B cell (primary cell): ENCODE data around the gene UTS2R. TPM values are rescaled to one million over a fixed set of nuclear protein-coding genes. Genes with fewer than 3 reads are reported as not detected.

ENCODE experiments used
- ATAC-seq: fragments of 200-7000 bp; cut with Tn5 transposase; one replicate; pipeline ENCODE4 v1.10.0; 2021; ENCODE audit warnings: low read depth, mild to moderate bottlenecking, moderate number of reproducible peaks, moderate library complexity
- CTCF ChIA-PET: fragments of 350-600 bp; sonication (Branson Sonifier 250); formaldehyde crosslinking; loops from one replicate; lab custom pipeline; 2021; ENCODE audit warnings: antibody characterized with exemption, inconsistent platforms; lab: Charles Lee
- POLR2A ChIA-PET: fragments of 350-600 bp; sonication (Branson Sonifier 250); formaldehyde crosslinking; loops from one replicate; lab custom pipeline; 2021; ENCODE audit warnings: antibody characterized with exemption; lab: Charles Lee
- DNase-seq: peaks from one replicate; pipeline ENCODE4 v3.0.0; 2013
- H2AFZ ChIP-seq: 2 replicates; pipeline ENCODE4 v1.6.1; 2012; ENCODE audit warnings: mild to moderate bottlenecking, low read depth, low read length; ENCODE audit not compliant: insufficient read depth, poor library complexity, severe bottlenecking
- H3K27ac ChIP-seq, 2 donors: 1 replicate in 1 of 2; 2 replicates in 1 of 2; pipeline ENCODE4 v1.5.1; 2012 to 2013; ENCODE audit warnings: low read length in 2 of 2, mild to moderate bottlenecking in 2 of 2, moderate library complexity in 1 of 2
- H3K27me3 ChIP-seq, 4 experiments: fragments of 200-600 bp in 1 of 4; sonication (generic) in 1 of 4; replicated peaks in 1 of 4; 1 replicate in 2 of 4; 2 replicates in 2 of 4; pipeline versions ENCODE4 v1.6.1 to v1.7.0; 2013 to 2016; ENCODE audit warnings: low read length in 3 of 4, mild to moderate bottlenecking in 2 of 4, mixed read lengths in 1 of 4, moderate library complexity in 1 of 4; ENCODE audit not compliant: insufficient read depth in 4 of 4, control insufficient read depth in 3 of 4; ENCODE audit errors: control extremely low read depth in 1 of 4
- H3K36me3 ChIP-seq, 2 experiments: replicated peaks in 1 of 2; 1 replicate in 1 of 2; 2 replicates in 1 of 2; pipeline versions ENCODE4 v1.6.1 to v1.7.1; 2013; ENCODE audit warnings: low read length in 1 of 2; ENCODE audit not compliant: insufficient read depth in 2 of 2, control insufficient read depth in 1 of 2; ENCODE audit errors: control extremely low read depth in 1 of 2, extremely low read depth in 1 of 2
- H3K4me1 ChIP-seq, 2 donors: fragments of 200-600 bp in 1 of 2; sonication (generic) in 1 of 2; 1 replicate in 1 of 2; 2 replicates in 1 of 2; pipeline versions ENCODE4 v1.5.1 to v1.6.1; 2013 to 2017; ENCODE audit warnings: low read length in 2 of 2; ENCODE audit not compliant: control insufficient read depth in 2 of 2, insufficient read depth in 2 of 2
- H3K4me2 ChIP-seq: replicated peaks from 2 replicates; pipeline ENCODE3; 2012; ENCODE audit warnings: mild to moderate bottlenecking, low read depth, low read length; ENCODE audit not compliant: poor library complexity, severe bottlenecking
- H3K4me3 ChIP-seq, 5 experiments: fragments of 200-600 bp in 1 of 5; sonication (generic) in 1 of 5; 1 replicate in 3 of 5; 2 replicates in 2 of 5; pipeline versions ENCODE4 v1.5.1 to v1.7.0; 2011 to 2016; ENCODE audit warnings: low read length in 4 of 5, mild to moderate bottlenecking in 4 of 5, low read depth in 2 of 5, control low read depth in 1 of 5, moderate library complexity in 1 of 5; ENCODE audit not compliant: insufficient read depth in 1 of 5; ENCODE audit errors: control extremely low read depth in 1 of 5, extremely low read depth in 1 of 5
- H3K79me2 ChIP-seq: fragments of 200-600 bp; sonication (generic); one replicate; pipeline ENCODE4 v1.6.0; 2016; ENCODE audit warnings: low read length; ENCODE audit not compliant: control insufficient read depth, insufficient read depth
- H3K9ac ChIP-seq: fragments of 200-600 bp; sonication (generic); 2 replicates; pipeline ENCODE4 v1.6.1; 2017; ENCODE audit warnings: mild to moderate bottlenecking, low read length, moderate library complexity
- H3K9me3 ChIP-seq, 3 donors: one replicate each; pipeline versions ENCODE4 v1.6.1 to v1.7.1; 2013; ENCODE audit warnings: low read length in 2 of 3; ENCODE audit not compliant: control insufficient read depth in 2 of 3, insufficient read depth in 1 of 3; ENCODE audit errors: control extremely low read depth in 1 of 3
- H4K20me1 ChIP-seq: 2 replicates; pipeline ENCODE4 v1.6.0; 2012; ENCODE audit warnings: mild to moderate bottlenecking, low read length; ENCODE audit not compliant: insufficient read depth, control insufficient read depth, poor library complexity, severe bottlenecking
- H3K27ac Mint-ChIP-seq: one replicate; pipeline ENCODE4 v1.8.0; 2021; ENCODE audit warnings: mixed read lengths
- H3K27me3 Mint-ChIP-seq: one replicate; pipeline ENCODE4 v1.8.0; 2021; ENCODE audit warnings: mixed read lengths
- H3K4me1 Mint-ChIP-seq: one replicate; pipeline ENCODE4 v1.8.0; 2021; ENCODE audit warnings: mixed read lengths
- H3K4me3 Mint-ChIP-seq: one replicate; pipeline ENCODE4 v1.8.0; 2021; ENCODE audit warnings: mixed read lengths
- H3K9me3 Mint-ChIP-seq: one replicate; pipeline ENCODE4 v1.8.0; 2022; ENCODE audit warnings: mixed read lengths; ENCODE audit not compliant: insufficient read depth
- EZH2 ChIP-seq: IDR thresholded peaks from 2 replicates; pipeline ENCODE4 v1.6.1; 2012; ENCODE audit warnings: borderline replicate concordance, low read depth, mild to moderate bottlenecking, moderate library complexity, low read length; ENCODE audit not compliant: insufficient read depth, poor library complexity, severe bottlenecking
- WGBS: methylation state at CpG from one replicate; pipeline ENCODE4 v1.1.5; 2013; ENCODE audit warnings: missing lambda C conversion rate; ENCODE audit not compliant: insufficient coverage; 5-methylcytosine and 5-hydroxymethylcytosine counted together
- intact Hi-C: fragments of 100-400 bp; cut with micrococcal nuclease; formaldehyde crosslinking; loops from one replicate; pipeline ENCODE4 v1.10.0; 2022
- polyA plus RNA-seq: library from polyadenylated mRNA; depleted of rRNA; stranded (reverse); fragments of >200 nt; gene quantifications from 2 replicates; pipeline ENCODE4 v1.2.3, GENCODE V29; 2012
- total RNA-seq, 2 donors: library from RNA; stranded (reverse); fragments of 120-200 nt in 1 of 2; gene quantifications; 1 replicate in 1 of 2; 2 replicates in 1 of 2; pipeline versions ENCODE4 v1.2.3 to v1.2.4, GENCODE V29; 2013 to 2022
- TF ChIP-seq, protein P1 (sequence below): fragments of 200-600 bp; IDR thresholded peaks from one replicate; pipeline ENCODE4 v1.8.0; 2022; ENCODE audit warnings: antibody characterized with exemption, mild to moderate bottlenecking

The UTS2R gene
- total and polyA plus RNA-seq, 2 donors (not counting 1 experiment from before 2014, with no cell fraction given): 0.86 TPM; not detected in 1

DNA sequence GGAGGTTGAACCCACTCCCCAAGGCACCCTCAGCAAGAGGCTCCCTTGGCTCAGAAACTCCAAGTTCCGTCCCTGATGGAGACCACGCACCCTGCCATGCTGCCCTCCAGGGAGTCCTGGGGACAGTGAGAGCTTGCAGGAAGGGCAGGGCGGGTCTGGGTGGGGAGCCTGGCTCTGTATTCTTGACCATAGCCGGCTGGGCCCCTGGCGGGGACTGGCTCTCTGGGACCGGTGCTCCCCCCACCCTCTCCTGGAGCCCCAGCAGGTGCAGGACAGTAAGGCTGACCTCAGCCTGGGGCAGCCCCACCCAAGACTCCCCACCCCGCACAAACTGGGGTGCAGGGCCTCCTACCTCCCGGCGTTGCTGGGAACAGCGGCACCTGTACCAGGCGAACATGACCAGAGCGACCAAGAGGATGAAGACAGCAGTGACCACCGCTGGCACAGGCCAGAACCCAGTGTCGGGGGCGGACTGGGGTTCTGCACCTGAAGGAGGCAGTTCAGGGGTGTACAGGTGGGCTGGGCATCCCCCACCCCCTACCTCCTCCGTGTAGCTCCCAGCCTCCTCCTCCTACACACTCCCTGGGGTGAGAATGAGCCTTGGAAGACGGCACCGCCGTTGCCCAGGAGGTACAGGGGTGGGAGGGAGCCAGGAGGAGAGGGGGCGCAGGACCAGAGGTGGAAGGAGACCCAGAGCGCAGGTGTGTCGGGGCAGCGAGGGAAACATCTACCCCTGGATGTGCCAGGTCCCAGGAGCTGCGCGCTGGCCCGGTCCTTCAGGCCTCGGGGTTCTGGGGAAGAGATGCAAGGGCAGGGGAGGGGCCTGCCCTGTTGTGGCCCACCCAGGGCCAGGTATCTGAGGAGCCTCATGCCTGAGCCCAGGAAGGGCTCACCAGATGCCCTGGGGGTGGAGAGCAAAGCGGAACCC is 48.8 kb upstream of the UTS2R start:
- POLR2A ChIA-PET: no interaction called here
- Mint-ChIP-seq H3K27ac (no peak overlapping the region), H3K4me3 (no peak overlapping the region), H3K9me3 (no peaks in the 10 kb centered on the region), H3K27me3 (peaks cover 4% of the 10 kb centered on the region), H3K4me1 (peaks cover 3% of the 10 kb centered on the region)
- H4K20me1 ChIP-seq: no peaks in the 10 kb centered on the region
- peaks cover 0 to 18% (median 0%) of the 10 kb centered on the region in 3 donors for H3K9me3 ChIP-seq
- H3K4me1 ChIP-seq: peaks cover 8 to 9% of the 10 kb centered on the region in 2 donors
- no peak overlapping the region for H3K4me2 ChIP-seq
- H3K9ac ChIP-seq: no peak overlapping the region
- no peak overlapping the region for H3K4me3 ChIP-seq
- peaks cover 0 to 23% (median 5%) of the 10 kb centered on the region in 4 experiments for H3K27me3 ChIP-seq
- intact Hi-C loops: no loop called here
- CTCF ChIA-PET: interaction anchor here (1.2 to 6.7 kb wide), 5 partner anchors 9 to 118 kb away, joined by 3 to 68 read pairs (median 25); no protein-coding TSS in a partner anchor
- no peak overlapping the region for H3K27ac ChIP-seq
- DNase-seq (no peak), ATAC-seq (no peak)
- TF ChIP-seq, protein P1, sequence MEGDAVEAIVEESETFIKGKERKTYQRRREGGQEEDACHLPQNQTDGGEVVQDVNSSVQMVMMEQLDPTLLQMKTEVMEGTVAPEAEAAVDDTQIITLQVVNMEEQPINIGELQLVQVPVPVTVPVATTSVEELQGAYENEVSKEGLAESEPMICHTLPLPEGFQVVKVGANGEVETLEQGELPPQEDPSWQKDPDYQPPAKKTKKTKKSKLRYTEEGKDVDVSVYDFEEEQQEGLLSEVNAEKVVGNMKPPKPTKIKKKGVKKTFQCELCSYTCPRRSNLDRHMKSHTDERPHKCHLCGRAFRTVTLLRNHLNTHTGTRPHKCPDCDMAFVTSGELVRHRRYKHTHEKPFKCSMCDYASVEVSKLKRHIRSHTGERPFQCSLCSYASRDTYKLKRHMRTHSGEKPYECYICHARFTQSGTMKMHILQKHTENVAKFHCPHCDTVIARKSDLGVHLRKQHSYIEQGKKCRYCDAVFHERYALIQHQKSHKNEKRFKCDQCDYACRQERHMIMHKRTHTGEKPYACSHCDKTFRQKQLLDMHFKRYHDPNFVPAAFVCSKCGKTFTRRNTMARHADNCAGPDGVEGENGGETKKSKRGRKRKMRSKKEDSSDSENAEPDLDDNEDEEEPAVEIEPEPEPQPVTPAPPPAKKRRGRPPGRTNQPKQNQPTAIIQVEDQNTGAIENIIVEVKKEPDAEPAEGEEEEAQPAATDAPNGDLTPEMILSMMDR: no peak
- no peak for TF ChIP-seq EZH2
- H2AFZ ChIP-seq: no peak overlapping the region
- 87% methylated on average over 23 of the region's 28 CpGs for WGBS
- no peaks in the 10 kb centered on the region for H3K79me2 ChIP-seq
- H3K36me3 ChIP-seq: no peaks in the 10 kb centered on the region
